HG03571 (cell line): ENCODE results near the gene TDRD3.

Source experiments
- ATAC-seq: cut with Tn5 transposase; IDR thresholded peaks from one replicate; pipeline ENCODE4 v1.9.1; 2021; ENCODE audit not compliant: unreplicated experiment

The TDRD3 gene

DNA sequence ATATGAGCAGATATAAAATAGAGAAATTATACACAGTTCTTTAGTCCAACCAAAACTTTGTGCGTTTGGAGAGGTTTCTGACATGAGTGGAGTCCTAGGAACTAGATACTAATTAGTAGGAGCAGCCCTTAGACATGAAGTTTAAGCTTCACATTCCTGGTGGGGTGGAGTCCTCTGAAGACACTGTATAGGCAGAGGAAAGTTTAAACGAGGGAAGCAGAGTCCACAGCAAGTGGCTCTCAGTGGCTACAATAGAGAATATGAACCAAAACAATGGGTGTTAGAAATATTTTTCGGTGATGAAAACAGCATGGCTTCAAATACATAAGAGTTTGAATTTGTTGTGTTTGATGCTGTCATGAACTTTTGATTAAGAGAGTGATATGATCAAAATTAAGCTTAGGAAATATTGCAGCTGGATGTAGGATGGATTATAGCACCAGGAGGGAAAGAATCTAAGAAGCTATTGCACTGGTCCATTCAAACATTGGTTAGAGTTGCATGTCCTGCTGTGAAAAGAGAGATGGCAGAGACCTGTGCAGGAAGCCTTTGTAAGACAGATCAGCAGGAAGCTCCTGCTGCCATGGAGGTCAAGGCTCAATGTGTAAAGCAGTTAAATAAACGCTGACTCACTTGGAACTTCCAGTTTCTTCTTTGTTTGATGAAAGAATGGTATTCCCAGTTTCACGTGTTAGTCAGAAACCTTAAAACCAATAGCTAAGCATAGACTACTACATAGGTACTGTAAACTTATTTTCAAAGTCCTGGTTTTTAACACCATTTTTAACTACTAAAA lies 175.2 kb downstream of the TDRD3 start:
- no peak for ATAC-seq

DNA sequence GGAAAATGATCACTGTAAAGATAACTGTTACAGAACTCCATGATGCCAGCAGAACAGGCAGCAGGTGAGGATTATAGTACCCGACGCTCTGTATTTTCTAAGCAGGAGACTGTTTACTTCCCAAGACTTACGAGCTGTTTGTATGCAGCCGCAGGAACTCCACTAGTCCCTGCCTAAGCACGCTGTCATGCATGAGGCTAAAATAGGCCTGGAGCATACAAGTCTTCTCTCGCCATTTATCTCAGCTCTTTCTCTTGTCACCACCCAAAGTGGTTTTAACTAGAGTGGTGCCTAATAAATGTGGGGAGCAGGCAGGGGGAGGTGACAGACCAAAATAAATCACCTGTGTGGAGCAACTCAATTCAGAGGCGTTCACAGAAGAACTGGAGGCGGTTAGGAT lies 175.8 kb downstream of the TDRD3 start:
- no peak for ATAC-seq

DNA sequence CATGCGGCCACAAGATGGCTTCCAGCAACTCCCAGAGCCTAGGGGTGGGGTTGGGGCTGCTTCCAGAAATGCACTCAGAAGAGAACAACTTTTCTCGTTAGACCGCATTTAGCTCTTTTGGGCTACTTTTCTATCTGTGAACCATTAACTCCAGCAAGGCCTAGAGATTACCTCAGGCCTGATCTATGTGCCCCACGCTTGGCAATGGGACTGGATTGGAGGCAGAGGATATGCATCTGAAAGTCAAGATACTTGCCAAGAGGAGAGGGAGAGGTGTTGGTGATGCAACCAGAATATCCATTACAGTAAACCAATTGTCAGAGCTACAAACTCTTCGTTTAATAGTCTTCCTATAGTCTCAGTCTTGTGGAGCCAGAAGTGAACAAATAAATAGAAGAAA lies 177.7 kb downstream of the TDRD3 start:
- ATAC-seq: no peak

DNA sequence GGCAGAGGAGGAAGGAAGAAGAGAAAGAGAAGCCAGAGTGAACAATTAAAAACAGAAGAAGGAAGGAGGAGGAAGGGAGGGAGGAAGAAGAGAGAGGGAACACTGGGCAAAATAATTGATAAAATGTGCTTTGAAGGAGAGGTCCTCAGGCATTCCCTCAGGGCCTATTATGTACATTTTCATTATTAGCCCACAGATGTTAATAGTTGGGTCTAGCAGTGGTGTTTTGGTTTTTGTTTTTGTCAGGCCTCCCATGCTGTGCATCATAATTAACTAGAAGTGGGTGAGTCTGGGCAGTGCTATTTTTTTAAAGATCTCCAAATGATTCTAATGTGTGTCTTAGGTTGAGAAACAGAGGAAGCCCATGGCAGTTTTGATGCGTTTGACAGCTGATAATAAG lies 178.1 kb downstream of the TDRD3 start:
- no peak for ATAC-seq

DNA sequence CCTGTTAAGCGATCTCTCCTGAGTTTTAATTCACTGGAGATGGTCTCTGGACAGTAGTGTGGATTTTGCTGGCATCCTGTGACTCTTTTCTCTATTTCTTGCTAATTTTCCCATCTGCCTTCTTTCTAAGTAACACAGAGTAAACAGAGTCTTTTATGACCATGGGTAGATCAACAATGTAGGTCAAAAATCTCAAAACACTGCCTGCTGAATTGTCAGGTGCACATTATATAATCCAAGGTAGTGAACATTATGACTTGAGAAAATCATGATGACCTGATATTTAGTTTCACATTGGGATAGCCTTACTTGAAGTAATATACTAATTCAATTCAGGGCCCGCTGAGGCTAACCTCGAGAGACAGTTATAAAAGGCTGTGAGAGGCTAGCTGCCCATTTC lies 180.7 kb downstream of the TDRD3 start:
- ATAC-seq: no peak

DNA sequence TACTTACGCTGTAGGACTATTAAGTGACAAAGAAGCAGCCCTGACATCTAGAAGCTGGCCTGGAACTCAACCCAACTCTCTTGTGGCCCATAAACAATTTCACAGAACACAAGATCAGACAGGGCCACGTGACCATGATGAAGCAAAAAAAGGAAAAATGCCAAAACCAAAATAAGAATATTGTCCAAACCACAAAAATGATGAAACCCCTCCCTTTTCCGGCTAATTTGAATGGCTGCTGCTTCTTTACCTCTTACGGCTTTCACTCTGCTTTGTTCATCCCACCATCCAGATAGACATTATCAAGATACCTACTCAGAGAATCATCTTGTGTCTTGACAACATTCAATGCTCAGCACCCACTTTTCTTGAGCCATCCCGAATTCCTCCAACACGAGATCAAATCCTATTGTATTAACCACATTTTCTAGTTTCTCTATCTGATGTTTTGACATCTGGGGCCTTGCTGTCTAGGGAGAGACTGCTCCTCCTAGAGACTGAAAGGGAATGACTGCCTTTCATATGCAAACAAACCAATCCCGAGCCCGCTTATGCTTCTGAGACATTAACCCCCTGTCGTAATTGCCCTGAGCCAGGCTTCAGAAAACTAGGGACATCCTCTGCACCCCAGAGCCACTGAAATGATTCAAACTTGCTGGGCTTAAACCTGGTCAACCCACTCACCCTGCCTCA lies 186.3 kb downstream of the TDRD3 start:
- no peak for ATAC-seq

DNA sequence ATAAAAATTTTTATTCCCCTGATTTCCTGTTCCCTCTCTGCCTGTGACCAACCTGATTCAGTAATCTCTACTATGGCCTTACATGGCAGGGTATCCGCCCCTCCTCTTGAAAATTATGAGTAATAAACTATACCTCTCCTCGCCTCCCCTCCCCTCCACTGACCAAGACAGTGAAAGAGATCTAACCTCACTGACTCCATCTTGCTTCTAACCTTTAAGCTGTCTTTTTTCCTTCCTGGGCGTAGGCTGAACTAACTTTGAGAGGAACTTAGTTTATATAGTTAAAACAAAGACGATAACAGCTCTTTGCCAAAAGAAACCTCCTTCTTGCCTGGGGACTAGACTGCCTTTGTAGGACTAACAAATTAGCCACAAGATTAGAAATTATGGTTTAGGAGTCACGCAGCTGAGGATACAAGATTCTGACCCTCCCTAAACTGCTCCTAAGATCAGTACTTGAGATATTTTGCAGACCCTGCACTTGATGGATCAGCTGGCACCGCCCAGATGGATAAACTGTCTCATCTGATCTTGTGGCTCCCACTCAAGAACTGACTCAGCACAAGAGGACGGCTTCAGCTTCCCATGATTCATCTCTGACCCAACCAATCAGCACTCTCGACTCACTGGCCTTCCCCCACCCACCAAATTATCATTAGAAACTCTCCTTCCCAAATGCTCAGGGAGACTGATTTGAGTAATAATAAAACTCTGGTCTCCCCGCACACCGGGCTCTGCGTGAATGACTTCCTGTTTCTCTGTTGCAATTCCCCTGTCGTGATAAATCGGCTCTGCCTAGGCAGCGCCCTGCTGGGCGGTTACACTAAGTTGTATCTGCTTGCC lies 187.1 kb downstream of the TDRD3 start:
- no peak for ATAC-seq

DNA sequence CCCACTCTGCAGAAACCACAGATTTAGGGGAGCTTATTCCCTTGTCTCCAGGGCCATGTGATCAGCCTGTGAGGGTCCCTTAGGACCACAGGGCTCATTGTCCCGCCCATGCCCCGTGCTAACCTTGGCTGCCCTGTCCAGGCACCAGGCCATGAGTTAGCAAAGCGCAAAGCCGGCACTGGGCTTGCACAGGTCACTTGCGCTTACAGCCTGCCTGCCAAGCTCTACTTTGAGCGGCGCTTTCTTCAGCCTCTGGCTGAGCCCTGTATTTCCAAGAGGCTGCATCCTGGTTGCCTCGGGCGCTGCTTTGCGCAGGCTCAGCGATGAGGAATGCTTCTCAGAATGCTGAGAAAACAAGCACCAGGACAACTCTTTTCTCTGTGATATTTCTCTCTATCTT lies 188.0 kb downstream of the TDRD3 start:
- ATAC-seq: no peak

DNA sequence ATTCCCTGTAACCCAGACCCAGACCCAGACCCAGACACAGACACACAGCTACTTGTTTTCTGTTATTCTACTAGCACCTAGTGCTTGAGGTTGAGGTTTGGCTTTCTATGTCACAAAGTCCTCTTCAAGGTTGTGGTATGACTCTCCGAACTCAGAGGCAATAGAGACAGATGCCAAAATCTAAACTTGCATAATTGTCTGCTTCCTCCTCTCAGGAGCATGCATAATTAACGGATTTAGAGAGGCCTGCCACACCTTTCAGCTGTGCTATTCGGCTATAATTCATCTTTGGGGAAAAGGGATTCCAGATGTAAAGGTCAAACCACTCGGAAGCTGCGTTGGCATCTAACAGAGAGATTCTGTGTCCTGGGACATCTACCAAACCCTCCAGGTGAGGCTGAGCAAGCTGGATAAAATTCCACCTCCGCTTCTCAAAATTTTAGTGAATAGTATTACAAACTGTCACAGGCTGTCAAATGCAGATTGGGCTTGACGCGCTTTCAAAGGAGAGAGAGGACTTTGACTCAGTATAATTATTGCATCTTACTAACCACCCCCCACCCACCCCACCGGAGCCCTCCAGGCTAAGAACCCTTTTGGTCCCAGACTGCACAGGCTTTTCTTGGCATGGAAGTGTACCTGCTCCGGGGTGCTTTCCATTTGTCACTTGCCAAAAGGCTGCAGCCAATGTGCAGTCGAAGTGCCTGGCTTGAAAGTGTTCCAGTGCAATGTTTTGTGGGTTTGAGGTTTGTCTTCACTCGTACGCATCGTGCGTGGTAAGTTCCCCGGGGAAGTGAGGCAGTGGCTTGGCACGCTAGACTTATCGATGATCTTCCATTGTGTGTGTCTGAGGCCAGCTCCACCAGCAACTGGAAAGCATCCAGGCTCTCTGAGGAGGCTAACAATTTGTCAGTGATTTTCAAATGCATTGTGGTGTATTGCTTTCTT lies 194.1 kb downstream of the TDRD3 start:
- ATAC-seq: no peak

DNA sequence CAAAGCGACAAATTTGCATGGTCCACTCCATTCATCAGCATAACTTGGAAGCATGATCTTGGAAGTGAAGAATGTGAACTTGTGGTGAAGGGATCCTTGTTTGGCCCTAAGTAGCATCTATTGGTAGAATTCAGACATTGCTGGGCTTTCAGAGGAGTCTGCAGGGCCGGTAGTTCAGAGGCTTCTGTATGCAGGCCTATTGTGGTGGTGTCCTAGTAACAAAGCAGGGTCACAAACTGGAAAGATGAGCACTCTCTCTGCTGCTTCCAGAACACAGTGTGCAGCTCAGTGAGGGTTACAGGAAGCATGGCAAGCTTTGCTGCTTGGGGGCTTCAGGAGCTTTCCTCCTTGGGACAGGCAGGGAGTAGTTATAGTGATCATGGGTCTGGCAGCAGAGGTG lies 206.0 kb downstream of the TDRD3 start:
- ATAC-seq: no peak

DNA sequence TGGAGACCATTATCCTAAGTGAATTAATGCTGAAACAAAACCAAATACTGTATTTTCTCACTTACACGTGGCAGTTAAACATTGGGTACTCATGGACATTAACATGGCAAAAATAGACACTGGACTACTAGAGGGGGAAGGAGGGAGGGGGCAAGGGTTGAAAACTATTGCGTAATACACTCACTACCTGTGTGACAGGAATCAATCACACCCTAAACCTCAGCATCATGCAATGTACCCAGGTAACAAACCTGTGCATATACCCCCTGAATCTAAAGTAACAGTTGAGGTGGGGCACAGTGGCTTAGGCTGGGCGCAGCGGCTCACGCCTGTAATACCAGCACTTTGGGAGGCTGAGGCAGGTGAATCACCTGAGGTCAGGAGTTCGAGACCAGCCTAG lies 207.0 kb downstream of the TDRD3 start:
- ATAC-seq: no peak

DNA sequence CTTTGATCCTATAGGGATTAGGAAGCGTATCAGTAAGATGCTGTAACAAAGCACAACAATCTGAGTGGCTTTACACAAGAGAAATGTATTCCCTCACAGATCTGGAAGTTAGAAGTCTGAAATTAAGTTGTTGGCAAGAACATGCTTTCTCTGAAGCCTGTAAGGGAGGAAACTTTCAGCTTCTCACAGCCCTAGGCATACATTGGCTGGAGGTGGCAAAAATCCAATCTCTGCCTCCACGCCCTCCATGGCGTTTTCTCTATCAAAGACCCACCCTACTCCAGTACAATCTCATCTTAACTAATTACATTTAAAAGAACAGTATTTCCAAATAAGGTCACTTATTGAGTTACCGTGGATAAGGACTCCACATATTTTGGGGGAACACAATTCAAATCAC lies 211.9 kb downstream of the TDRD3 start:
- no peak for ATAC-seq

DNA sequence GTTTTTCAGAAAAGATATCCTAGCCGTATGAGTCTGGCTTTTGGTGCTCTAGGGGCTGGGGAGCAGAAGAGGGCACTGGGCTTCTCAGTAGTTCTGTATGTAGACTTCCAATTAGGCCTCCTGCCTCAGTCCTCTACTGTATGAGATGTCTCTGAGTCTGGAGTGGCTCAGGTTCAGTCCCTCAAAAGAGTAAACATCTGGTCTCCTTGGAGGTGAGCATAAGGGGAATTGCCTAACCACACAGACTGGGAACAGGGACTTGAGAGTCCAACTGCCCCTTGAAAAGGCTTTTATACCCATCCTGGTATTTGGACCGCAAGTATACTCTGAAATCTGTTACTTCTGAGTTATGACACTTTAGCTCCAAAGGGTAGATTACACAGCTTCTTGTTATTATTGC lies 214.5 kb downstream of the TDRD3 start:
- ATAC-seq: no peak

DNA sequence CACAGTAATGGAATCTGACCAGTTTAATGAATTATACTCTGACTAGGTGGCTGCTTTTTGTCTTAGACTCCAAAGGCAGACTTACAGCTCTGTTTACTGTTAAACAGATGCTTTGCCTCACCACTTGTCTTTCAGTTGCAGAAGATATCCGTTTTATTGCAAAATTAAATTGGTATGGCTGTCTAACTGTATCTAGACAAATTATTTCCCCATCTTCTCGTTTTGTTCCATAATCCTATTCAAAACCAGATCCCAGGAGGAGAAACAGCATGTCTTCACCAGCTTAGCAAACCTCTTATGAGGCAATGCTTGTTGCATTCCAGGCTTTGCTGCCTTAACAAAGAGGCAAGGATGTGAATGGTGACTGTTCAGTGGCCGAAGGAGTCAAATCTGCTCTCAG lies 215.6 kb downstream of the TDRD3 start:
- no peak for ATAC-seq

DNA sequence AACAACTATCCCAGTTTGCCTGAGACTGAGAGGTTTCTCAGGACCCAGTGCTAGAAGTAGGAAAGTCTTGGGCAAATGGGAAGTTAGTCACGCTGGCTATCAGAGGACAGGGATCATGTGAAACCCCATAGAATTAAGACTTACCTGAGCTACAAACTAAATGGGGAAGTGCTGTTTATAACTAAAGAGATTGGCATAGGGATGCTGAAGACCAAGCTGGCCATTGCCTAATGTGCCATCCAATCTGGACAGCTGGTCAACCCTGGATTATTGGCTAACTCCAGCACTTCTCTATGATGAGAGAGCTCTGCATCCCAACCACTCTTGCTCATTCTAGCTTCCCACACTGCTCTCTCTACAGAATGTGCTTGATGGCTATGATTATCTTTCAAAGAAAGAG lies 216.1 kb downstream of the TDRD3 start:
- ATAC-seq: no peak

DNA sequence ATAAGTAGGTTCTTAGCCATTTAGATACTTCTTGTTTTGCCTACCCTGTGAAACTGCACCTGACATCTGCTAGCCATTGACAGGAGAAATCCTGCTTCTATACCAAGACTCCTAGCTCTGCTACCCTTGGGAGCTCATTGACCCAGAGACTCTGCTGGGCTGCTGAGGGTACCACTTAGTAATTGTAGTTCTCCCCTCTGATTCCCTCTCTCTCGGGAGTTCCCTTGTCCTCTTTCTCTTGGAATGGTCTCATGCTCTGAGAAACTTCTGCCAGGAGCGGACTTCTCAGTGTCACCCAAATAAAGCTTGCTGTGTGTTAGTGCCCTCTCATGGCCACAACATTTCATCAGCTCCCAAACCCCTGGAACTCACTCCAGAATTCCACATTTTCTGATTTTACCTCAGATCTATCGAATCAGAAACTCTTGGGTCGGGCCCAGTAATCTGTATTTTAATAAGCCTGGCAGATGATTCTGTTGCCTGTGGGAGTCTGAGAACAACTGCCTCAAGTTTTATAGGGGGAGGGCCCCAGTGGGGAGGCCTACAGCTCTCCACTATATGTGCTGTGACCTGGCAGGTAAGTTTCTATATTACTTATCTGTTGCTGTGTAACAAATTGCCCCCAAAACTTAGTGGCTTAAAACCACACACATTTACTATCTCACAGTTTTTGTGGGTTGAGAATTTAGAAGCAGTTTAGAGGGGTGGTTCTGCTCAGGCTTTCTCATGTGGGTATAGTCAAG lies 221.1 kb downstream of the TDRD3 start:
- no peak for ATAC-seq

DNA sequence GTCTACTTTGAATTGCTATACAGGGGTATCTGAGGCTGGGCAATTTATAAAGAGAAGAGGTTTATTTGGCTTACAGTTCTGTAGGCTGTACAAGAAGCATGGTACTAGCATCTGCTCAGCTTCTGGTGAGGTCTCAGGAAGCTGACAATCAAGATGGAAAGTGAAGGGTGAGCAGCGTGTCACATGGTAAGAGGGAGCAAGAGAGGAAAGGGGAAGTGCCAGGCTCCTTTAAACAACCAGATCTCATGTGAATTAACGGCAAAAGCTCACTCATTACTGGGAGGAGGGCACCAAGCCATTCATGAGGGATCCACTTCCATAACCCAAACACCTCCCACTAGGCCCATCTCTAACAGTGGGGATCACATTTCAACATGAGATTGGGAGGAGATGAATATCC lies 222.4 kb downstream of the TDRD3 start:
- ATAC-seq: no peak

DNA sequence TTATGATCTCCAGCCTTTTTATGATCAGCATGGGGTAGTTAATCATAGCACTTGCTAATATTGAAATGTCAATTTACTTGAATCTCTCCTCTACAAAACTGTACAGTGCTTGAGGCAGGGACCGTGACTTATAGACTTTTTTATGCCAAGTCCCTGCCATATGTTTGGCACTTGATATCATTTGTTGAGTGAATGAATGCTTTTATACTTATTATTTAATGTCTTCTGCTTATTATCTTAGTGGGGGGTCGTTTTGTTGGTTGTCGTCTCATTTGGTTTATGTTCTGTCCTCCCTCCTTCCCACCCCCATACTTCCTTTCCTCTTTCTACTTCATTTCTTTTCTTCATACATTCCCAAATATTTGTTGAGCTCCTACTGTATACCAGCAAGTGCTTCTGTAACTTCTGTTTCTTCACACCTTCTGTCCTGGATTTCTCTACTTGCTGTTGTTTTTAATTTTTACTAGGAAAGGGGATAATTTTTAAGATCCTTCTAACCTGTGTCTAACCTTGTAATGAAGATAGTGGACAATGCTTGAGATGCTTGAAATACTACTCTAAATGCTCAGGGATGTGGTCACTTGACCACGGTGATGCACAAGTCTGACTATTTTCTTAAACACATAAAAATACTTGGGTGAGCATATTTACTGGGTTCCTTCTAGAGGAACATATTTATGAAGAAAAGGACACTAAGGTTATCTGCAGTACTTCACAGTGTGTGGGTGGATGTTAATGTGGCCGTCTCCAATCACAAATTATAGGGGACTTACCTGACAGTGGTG lies 223.8 kb downstream of the TDRD3 start:
- ATAC-seq: no peak

DNA sequence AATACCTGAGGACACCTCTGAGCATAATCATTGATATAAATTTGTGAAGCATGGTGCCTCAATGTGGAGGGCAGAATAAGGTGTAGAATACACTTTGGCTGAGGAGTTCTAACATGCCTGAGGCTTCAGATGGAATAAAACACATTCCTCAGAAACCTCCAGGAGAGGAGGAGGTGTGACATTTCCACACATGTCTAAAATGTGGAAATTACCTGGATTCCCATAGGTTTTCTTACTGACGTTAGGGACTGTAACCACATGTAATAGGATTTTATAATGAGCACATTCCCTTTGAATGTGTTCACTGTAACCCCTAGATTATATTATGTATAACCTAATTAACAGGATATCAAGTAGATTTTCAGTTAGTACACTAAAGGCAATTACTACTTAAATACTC lies 226.1 kb downstream of the TDRD3 start:
- ATAC-seq: no peak
